OCI-LY1 (cell line): ENCODE results near the gene NISCH.

ENCODE experiments used
- CTCF ChIP-seq: fragments of 200-600 bp; sonication (generic), shearing (Covaris generic); IDR thresholded peaks from 2 replicates; pipeline ENCODE4 v1.5.1; 2017; ENCODE audit warnings: mild to moderate bottlenecking, antibody characterized with exemption, low read length, moderate library complexity, mixed read lengths
- EZH2 ChIP-seq: fragments of 200-600 bp; sonication (generic), shearing (Covaris generic); IDR thresholded peaks from 2 replicates; pipeline ENCODE4 v1.8.0; 2017; ENCODE audit warnings: borderline replicate concordance, mixed run types, mild to moderate bottlenecking, antibody characterized with exemption, low read length, moderate library complexity, mixed read lengths

- TF ChIP-seq EZH2 (no peak), CTCF (no peak)
Measured at GRCh38 chr3:52441091-52441771, 14.2 kb upstream of the NISCH start.
